MM.1S (cell line): Measurements from ENCODE around the gene MYPN.

Experiments
- CTCF ChIP-seq: fragments of 300-600 bp; sonication (generic); IDR thresholded peaks from 2 replicates; pipeline ENCODE4 v1.5.1; 2016; ENCODE audit warnings: antibody characterized with exemption, low read length, mixed read lengths
- EZH2 ChIP-seq: fragments of 300-600 bp; sonication (generic); optimal IDR thresholded peaks from 2 replicates; pipeline ENCODE3; 2017; ENCODE audit warnings: low read depth, mild to moderate bottlenecking, antibody characterized with exemption, low read length, mixed read lengths
- EZH2phosphoT487 ChIP-seq: fragments of 300-600 bp; sonication (generic); IDR thresholded peaks from 2 replicates; pipeline ENCODE4 v1.6.1; 2018; ENCODE audit warnings: antibody characterized with exemption, low read length

GRCh38 chr10:68194290-68194689, 85.0 kb downstream of the MYPN start:
- TF ChIP-seq CTCF: no peak
- no peak for TF ChIP-seq EZH2
- TF ChIP-seq EZH2phosphoT487: no peak
